GM21619 (cell line): Measurements from ENCODE around the gene CHCHD3.

Experiments used
- ATAC-seq: cut with Tn5 transposase; IDR thresholded peaks from one replicate; pipeline ENCODE4 v1.9.1; 2021; ENCODE audit not compliant: unreplicated experiment

CHCHD3 gene

GRCh38 chr7:132755538-132756483 lies 326.1 kb downstream of the CHCHD3 start:
- ATAC-seq = no peak

DNA sequence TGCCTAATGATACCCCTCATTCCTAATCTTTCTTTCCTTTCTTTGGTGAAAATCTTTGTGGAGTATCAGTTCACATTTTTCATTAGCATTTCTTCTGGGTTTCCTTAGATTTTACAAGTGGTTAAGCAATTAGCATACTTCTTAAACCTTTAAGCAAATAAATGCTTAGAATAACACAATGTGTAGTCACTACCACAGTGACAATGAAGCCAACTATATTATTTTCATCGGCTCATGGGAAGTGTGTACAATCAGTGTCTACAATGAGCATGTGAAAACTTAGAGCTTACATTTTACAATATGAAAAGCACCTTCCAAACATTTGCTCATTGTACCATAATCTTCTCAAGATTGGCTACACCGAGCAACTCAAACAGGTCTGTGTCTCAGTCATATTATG lies 329.5 kb downstream of the CHCHD3 start:
- ATAC-seq = no peak

GRCh38 chr7:132751244-132751647 lies 330.6 kb downstream of the CHCHD3 start:
- no peak for ATAC-seq

DNA sequence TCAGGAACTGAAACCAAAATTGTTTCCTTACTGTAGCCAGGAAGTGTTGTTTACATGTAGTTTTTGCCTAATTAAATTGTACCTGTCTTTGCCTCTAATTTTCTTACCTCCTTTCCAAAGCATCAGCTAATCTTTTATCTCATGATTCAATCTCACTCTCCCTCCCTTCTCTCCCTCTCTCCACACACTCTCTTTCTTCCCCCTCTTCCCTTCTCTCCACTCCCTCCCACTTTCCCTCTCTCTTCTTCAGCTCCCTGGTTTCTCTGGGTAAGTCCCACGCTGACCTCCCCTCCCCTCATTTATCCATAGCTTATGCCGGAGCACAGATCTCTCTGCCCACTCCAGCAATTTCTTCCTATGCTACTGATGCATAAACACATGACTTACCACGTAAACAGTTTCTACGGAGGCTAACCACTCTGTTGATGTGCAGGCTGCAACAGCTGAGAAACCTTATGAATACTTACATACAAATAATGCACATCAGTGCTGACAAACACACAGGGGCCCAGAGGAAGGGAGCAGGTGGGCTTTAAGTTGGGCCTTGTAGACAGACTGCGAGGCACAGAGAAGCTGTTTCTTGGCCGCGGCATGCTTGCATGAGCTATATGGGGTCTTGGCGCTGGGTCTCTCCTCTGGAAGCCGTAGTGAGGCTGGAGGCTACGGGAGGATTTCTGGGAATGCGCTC lies 331.2 kb downstream of the CHCHD3 start:
- ATAC-seq = no peak

- ATAC-seq = no peak
These were observed 331.8 kb downstream of the CHCHD3 start for GRCh38 chr7:132750096-132750495.

GRCh38 chr7:132745510-132745909 lies 336.4 kb downstream of the CHCHD3 start:
- ATAC-seq = no peak

DNA sequence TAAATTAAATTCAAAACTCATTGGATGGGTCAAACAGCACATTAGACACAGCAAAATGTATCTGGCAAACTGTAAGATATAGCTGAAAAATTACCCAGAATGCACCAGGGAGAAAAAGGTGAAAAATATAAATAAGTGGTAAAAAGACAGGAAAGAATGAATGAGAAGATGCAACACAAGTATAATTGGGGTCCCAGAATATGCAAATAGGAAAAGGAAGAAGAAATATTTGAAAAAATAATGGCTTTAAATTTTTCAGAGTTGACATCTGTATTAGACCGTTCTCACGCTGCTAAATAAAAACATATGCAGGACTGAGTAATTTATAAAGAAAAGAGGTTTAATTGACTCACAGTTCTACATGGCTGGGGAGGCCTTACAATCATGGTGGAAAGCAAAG lies 337.9 kb downstream of the CHCHD3 start:
- no peak for ATAC-seq

DNA sequence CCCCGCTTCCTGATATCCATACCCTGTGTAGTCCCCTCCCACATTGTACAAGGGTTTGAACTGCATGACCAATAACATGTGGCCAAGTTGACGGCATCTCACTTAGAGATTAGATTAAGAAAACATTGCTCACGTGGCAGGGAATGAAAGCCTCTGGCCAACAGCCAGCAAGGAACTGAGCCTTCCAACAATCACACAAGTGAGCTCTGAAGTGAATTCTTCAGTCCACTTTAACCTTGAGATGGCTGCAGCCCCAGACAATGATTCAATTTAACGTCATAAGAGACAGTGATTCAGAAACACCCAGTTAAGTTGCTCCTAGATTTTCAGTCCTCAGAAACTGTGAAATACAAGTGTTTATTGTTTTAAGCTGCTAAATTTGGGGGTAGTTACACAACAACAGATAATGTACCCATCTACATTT lies 339.7 kb downstream of the CHCHD3 start:
- no peak for ATAC-seq

DNA sequence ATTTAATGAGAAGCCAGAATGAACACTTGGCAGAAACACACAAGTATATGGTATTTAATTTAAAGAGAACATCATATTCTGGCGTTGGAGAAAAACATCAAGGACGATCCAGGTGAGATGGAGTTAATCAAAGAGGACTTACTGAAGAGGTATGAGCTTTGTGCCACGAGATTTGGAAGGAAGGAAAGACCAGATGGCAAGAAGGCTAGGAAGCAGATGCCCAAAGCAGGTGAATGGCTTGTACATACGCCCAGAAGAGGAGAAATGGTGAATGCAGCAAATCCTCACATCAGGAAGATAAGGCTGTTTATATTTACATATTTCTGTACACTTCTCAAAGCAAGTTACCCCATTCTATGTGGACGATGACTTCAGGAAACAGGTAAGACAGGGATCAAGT lies 341.7 kb downstream of the CHCHD3 start:
- no peak for ATAC-seq

DNA sequence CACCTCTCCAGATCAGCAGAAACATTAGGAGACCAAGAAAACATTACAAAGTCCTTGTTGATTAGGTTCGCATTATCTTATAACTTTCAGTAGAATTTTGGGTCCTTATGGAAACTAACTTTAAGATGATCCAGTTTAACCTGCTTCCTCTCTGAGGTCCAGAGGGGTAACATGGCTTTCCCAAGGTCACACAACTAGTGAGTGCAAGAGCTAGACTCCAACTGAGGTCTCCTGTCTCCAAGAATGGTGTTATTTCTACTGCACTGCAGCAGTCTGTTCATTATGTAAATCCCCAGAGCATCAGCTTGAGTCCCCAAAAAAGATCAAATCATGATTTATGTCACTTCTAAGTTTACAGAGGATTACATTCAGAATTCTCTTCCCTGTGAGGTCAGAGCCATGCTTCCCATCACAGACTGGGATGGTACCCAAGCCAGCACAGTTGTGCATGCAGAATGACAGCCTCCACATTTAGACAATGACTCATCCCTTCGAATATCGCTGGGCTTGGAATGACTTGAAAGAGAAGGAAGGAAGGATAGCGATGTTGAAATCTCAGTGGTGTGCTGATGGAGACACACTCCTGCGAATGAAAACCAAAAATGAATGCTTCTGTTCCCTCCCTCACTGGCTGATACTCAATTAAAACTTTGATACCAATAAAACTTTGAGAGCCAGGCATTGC lies 342.5 kb downstream of the CHCHD3 start:
- no peak for ATAC-seq

DNA sequence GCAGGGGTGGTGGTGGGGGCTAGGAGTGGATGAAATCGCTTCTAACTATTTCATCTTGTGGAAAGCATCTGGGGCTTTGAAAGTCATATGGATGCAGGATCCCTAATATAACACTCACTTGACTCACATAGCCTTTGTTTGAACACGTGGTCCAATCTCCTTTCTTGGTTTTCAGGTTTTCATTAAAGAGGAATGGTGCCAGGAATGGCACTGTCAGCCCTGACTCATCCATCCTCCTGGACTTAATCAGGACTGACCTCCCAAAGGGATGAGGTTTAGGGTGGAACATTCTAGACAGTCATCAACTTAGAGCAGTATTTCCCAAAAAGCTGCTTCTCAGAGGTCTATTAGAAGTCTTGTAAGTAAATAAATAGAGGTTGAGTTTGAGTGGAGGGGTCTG lies 343.6 kb downstream of the CHCHD3 start:
- ATAC-seq = no peak

GRCh38 chr7:132735476-132735875 lies 346.4 kb downstream of the CHCHD3 start:
- no peak for ATAC-seq
